GM21723 (cell line): ENCODE data around the gene CRP.
"Not testable (repeated sequence)": the region's sequence is repeated elsewhere in the genome, so short reads cannot be mapped to it uniquely, and the experiment has no call there.

Source experiments
- ATAC-seq: cut with Tn5 transposase; IDR thresholded peaks from one replicate; pipeline ENCODE4 v1.9.1; 2021; ENCODE audit warnings: mild to moderate bottlenecking, moderate library complexity; ENCODE audit not compliant: unreplicated experiment

The CRP gene

GRCh38 chr1:159714529-159714928 is at the start of gene CRP:
Gene CRP, minus strand, starts transcription at chr1:159714589. Its CDS starts 104 bp downstream, at chr1:159714485.
- ATAC-seq = no peak

GRCh38 chr1:159763686-159764085 is 49.3 kb upstream of the CRP start:
- no peak for ATAC-seq

- no peak for ATAC-seq
Observed at GRCh38 chr1:159756397-159756796, 42.0 kb upstream of the CRP start.

- ATAC-seq = no peak
Observed at GRCh38 chr1:159755451-159756007, 41.1 kb upstream of the CRP start.

- ATAC-seq = no peak
Observed at GRCh38 chr1:159753386-159753785, 39.0 kb upstream of the CRP start.

GRCh38 chr1:159752135-159752580 is 37.8 kb upstream of the CRP start:
- ATAC-seq = no peak

DNA sequence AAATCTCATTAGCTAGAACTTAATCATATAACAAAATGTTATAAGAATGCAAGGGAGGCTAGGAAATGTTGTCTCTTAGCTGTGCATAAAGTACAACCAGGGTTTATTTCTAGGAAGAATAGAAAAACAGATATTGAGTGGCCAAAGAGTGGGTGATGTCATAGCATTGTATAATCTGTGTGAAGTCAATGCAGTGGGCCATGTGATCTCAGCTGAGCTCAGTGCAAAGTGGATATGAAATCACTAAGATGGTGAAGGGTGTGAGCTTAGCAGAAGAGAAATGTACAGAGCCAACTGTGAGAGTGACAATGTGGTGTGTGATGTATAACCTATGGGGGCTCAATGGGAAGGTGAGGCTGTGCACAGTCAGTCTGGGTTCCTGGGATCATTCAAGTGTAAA is 36.6 kb upstream of the CRP start:
- ATAC-seq = no peak

GRCh38 chr1:159750621-159751020 is 36.2 kb upstream of the CRP start:
- ATAC-seq = no peak

GRCh38 chr1:159749630-159750029 is 35.2 kb upstream of the CRP start:
- ATAC-seq = no peak

- no peak for ATAC-seq
Observed at GRCh38 chr1:159748370-159748769, 34.0 kb upstream of the CRP start.

- no peak for ATAC-seq
Observed at GRCh38 chr1:159746666-159747065, 32.3 kb upstream of the CRP start.

GRCh38 chr1:159743651-159744410 is 29.4 kb upstream of the CRP start:
- ATAC-seq = no peak

- no peak for ATAC-seq
Observed at GRCh38 chr1:159737238-159737916, 23.0 kb upstream of the CRP start.

DNA sequence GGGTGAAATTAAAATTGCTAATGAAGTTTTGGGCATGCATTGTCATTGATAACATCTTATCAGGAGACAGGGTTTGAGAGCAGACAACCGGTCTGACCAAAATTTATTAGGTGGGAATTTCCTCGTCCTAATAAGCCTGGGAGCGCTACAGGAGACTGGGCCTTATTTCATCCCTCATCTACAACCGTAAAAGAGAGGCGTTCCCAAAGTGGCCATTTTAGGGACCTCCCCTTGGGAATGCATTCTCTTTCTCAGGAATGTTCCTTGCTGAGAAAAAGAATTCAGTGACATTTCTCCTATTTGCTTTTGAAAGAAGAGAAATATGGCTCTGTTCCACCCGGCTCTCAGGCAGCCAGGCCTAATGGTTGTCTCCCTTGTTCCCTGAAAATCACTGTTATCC is 8.8 kb upstream of the CRP start:
- not testable (repeated sequence) for ATAC-seq

- ATAC-seq = no peak
Observed at GRCh38 chr1:159719990-159720389, 5.6 kb upstream of the CRP start.

- no peak for ATAC-seq
Observed at GRCh38 chr1:159715855-159716254, 1.5 kb upstream of the CRP start.

DNA sequence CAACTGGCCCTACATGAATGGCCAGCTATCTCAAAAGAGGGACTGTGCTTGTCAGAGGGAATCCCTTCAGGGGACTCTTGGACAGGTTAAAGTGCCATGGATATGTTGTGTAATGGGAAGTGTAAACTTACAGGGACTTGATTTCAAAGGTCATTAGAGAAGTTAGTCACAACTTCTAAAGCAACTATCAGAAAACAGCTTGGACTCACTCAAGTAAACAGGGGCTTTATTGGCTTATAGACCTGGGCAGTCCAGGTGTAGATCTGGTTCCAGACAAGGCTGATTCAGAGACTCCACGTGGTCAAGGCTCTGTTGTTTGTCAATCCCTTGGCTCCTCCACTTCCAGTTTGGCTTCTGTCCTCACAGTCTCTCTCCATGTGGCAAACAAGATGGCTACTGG is 2.3 kb downstream of the CRP start:
- no peak for ATAC-seq

DNA sequence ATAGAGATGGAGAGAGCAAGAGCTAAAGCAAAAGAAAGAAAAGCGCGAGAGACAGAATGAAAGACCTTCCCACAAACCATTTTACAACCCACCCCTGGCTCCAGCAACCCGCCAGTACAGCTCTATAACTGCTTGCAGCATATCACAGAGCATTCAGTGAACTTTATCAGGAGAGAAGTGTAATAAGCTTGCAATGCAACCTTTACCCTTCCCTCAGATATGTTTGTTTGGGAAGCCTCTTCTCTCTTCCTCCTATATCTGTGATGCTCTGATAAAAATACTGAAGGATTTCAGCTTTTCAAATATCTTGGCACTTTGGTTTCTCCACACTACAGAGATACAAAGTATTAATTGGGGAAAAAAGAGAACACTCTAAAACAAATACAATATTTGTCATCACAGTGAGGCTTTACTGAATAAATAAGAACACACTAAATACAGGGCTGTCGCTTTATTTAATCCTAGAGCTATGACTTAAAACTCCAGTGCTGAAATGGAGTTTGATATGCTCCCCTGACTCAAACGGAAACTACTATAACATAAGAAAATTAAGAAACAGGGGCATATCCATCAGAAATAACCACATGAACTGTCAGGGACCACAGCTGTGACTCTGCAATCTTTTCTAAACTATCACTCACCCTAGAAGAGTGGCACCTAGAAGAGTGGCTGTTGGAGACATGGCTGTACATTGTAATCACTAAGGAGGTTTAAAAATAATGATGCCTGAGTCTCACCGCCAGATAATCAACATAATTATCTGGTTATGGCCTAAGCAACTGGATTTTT is 6.7 kb downstream of the CRP start:
- no peak for ATAC-seq

GRCh38 chr1:159705904-159706256 is 8.5 kb downstream of the CRP start:
- ATAC-seq = no peak

- no peak for ATAC-seq
Observed at GRCh38 chr1:159705251-159705903, 9.0 kb downstream of the CRP start.

DNA sequence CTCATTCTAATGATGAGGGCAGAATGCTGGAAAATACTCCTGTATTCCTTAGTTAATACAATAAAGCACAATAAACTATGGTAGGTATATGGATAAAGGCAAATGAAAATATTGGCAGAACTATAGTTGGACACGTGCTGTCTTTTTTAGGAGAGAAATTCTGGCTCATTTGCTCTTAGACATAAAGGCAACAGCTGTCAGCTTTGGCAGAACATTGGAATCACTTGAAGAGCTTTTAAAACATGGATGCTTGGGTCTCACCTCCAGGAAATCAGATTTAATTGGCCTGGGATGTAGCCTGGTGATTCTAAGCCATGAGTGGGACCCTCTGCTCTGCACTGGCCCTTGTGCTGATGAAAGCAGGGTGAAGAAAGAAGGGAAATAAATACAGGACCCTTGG is 9.9 kb downstream of the CRP start:
- ATAC-seq = no peak
